GM12874 (cell line): Measurements from ENCODE around the gene STXBP4.

Experiments
- CTCF ChIP-seq: IDR thresholded peaks from 2 replicates; pipeline ENCODE4 v1.5.1; 2011; ENCODE audit warnings: low read depth, mild to moderate bottlenecking, control low read depth, low read length, moderate library complexity; ENCODE audit not compliant: insufficient read depth

The STXBP4 gene

GRCh38 chr17:55160501-55160900 is 191.9 kb downstream of the STXBP4 start:
- TF ChIP-seq CTCF: no peak

GRCh38 chr17:55161935-55162555 is 193.5 kb downstream of the STXBP4 start:
- TF ChIP-seq CTCF: no peak

- TF ChIP-seq CTCF: no peak
Measured at GRCh38 chr17:55162556-55162946, 194.0 kb downstream of the STXBP4 start.

GRCh38 chr17:55163408-55163807 is 194.8 kb downstream of the STXBP4 start:
- no peak for TF ChIP-seq CTCF

- no peak for TF ChIP-seq CTCF
Measured at GRCh38 chr17:55166506-55166905, 197.9 kb downstream of the STXBP4 start.

GRCh38 chr17:55167024-55167725 is 198.6 kb downstream of the STXBP4 start:
- TF ChIP-seq CTCF: no peak

GRCh38 chr17:55168958-55169687 is 200.6 kb downstream of the STXBP4 start:
- no peak for TF ChIP-seq CTCF
